Keratinocyte (primary cell): ENCODE data around the gene MED12L. TPM values are rescaled to one million over a fixed set of nuclear protein-coding genes. Genes with fewer than 3 reads are reported as not detected.

Experiments
- DNase-seq: peaks from one replicate; pipeline ENCODE4 v3.0.0-alpha.2; 2011; ENCODE audit warnings: low read depth, missing footprints, low spot score
- FAIRE-seq: peaks from 2 replicates; lab custom pipeline; 2011; peaks lifted over from hg19 to GRCh38; lab: Jason Lieb, UNC
- H2AFZ ChIP-seq: 2 replicates; pipeline ENCODE4 v1.6.0; 2012; ENCODE audit warnings: low read length, control low read depth, inconsistent platforms; ENCODE audit not compliant: control insufficient read depth
- H3K27ac ChIP-seq: 2 replicates; pipeline ENCODE4 v1.5.1; 2011; ENCODE audit warnings: low read length; ENCODE audit not compliant: control insufficient read depth, insufficient read depth
- H3K27me3 ChIP-seq: 3 replicates; pipeline ENCODE4 v1.6.0; 2011; ENCODE audit warnings: low read length; ENCODE audit not compliant: control insufficient read depth, insufficient read depth; ENCODE audit errors: extremely low read depth
- H3K36me3 ChIP-seq, 2 experiments: 2 replicates in 1 of 2; 3 replicates in 1 of 2; pipeline ENCODE4 v1.5.1; 2011; ENCODE audit warnings: low read length in 2 of 2, mild to moderate bottlenecking in 1 of 2; ENCODE audit not compliant: control insufficient read depth in 2 of 2, insufficient read depth in 2 of 2; ENCODE audit errors: extremely low read depth in 1 of 2
- H3K4me1 ChIP-seq: 3 replicates; pipeline ENCODE4 v1.5.1; 2011; ENCODE audit warnings: low read length; ENCODE audit not compliant: control insufficient read depth, insufficient read depth; ENCODE audit errors: extremely low read depth
- H3K4me2 ChIP-seq: 3 replicates; pipeline ENCODE4 v1.6.0; 2011; ENCODE audit warnings: low read depth, low read length; ENCODE audit not compliant: control insufficient read depth, insufficient read depth; ENCODE audit errors: extremely low read depth
- H3K4me3 ChIP-seq, 3 experiments: fragments of 200-600 bp in 1 of 3; sonication (generic) in 1 of 3; 2 replicates in 2 of 3; 3 replicates in 1 of 3; pipeline ENCODE4 v1.5.1; 2011 to 2016; ENCODE audit warnings: low read length in 3 of 3, mild to moderate bottlenecking in 3 of 3, control low read depth in 2 of 3, inconsistent platforms in 1 of 3, low read depth in 1 of 3, mixed read lengths in 1 of 3, mixed run types in 1 of 3, moderate library complexity in 1 of 3; ENCODE audit not compliant: control insufficient read depth in 2 of 3, insufficient read depth in 2 of 3; ENCODE audit errors: extremely low read depth in 1 of 3
- H3K79me2 ChIP-seq: 2 replicates; pipeline ENCODE4 v1.6.0; 2012; ENCODE audit warnings: low read length; ENCODE audit not compliant: control insufficient read depth, insufficient read depth
- H3K9ac ChIP-seq: 3 replicates; pipeline ENCODE4 v1.6.0; 2011; ENCODE audit warnings: low read length; ENCODE audit not compliant: control insufficient read depth, insufficient read depth; ENCODE audit errors: extremely low read depth
- H3K9me1 ChIP-seq: 3 replicates; pipeline ENCODE4 v1.6.0; 2011; ENCODE audit warnings: low read length; ENCODE audit not compliant: control insufficient read depth, insufficient read depth; ENCODE audit errors: extremely low read depth
- H3K9me3 ChIP-seq: 2 replicates; pipeline ENCODE4 v1.5.1; 2012; ENCODE audit warnings: low read depth, low read length; ENCODE audit not compliant: control insufficient read depth
- H4K20me1 ChIP-seq: 3 replicates; pipeline ENCODE4 v1.6.0; 2011; ENCODE audit warnings: low read length; ENCODE audit not compliant: control insufficient read depth, insufficient read depth; ENCODE audit errors: extremely low read depth
- EZH2 ChIP-seq: IDR thresholded peaks from one replicate; pipeline ENCODE4 v1.6.1; 2012; ENCODE audit warnings: inconsistent platforms, mild to moderate bottlenecking, low read length, moderate library complexity
- dilution Hi-C: fragments of 300-500 bp; cut with MboI; formaldehyde crosslinking; loops from one replicate; pipeline ENCODE4 v1.7.0; 2020; ENCODE audit warnings: low sequenced_read_pairs; ENCODE audit not compliant: extremely low pct_ligation_motif_present
- polyA plus RNA-seq, 5 experiments: library from polyadenylated mRNA; depleted of rRNA in 3 of 5; stranded (reverse) in 3 of 5; stranded (forward) in 1 of 5; unstranded in 1 of 5; fragments of >200 nt; gene quantifications; 1 replicate in 1 of 5; 2 replicates in 3 of 5; 3 replicates in 1 of 5; pipeline versions ENCODE4 v1.2.1 to v1.2.3, GENCODE V29; 2011 to 2012; ENCODE audit warnings: missing spikeins in 2 of 5, low read depth in 1 of 5, low replicate concordance in 1 of 5
- TF ChIP-seq, protein P1 (sequence below), 3 experiments: IDR thresholded peaks in 1 of 3; conservative IDR thresholded peaks in 1 of 3; optimal IDR thresholded peaks in 1 of 3; 2 replicates in 2 of 3; 3 replicates in 1 of 3; pipeline versions ENCODE3 to v1.5.1; 2011; ENCODE audit warnings: low read length in 3 of 3, mild to moderate bottlenecking in 3 of 3, moderate library complexity in 2 of 3, control low read depth in 1 of 3, inconsistent platforms in 1 of 3; ENCODE audit not compliant: insufficient read depth in 2 of 3; ENCODE audit errors: extremely low read depth in 1 of 3

Gene MED12L
- polyA plus RNA-seq, 1 donor (not counting 4 experiments of a cell fraction or from before 2014, with no cell fraction given): 0.04 TPM

DNA sequence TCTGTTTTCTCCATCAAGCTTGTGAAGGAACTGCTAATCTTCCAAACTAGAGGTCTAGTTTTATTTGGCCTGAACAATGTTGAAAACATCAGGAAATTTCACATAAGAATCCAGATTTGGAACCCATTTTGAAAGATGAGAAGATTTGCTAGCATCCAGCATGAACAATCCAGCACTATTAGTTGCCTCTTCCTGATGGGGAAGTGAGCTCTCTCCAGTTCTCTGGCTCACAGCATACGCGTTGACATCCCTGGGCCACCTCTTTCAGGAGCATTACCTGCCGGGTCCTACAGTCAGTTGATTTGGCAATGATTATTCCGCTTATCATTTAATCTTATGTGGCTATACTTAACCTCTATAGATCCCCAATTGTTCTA lies 220.3 kb downstream of the MED12L start:
- H3K9me3 ChIP-seq: no peaks in the 10 kb centered on the region
- H4K20me1 ChIP-seq: no peaks in the 10 kb centered on the region
- H3K9ac ChIP-seq: peak overlapping the region; percentile 79
- H3K4me2 ChIP-seq: peak overlapping the region; percentile 93
- dilution Hi-C loops: no loop called here
- H3K4me1 ChIP-seq: peaks cover 85% of the 10 kb centered on the region
- TF ChIP-seq, protein P1, sequence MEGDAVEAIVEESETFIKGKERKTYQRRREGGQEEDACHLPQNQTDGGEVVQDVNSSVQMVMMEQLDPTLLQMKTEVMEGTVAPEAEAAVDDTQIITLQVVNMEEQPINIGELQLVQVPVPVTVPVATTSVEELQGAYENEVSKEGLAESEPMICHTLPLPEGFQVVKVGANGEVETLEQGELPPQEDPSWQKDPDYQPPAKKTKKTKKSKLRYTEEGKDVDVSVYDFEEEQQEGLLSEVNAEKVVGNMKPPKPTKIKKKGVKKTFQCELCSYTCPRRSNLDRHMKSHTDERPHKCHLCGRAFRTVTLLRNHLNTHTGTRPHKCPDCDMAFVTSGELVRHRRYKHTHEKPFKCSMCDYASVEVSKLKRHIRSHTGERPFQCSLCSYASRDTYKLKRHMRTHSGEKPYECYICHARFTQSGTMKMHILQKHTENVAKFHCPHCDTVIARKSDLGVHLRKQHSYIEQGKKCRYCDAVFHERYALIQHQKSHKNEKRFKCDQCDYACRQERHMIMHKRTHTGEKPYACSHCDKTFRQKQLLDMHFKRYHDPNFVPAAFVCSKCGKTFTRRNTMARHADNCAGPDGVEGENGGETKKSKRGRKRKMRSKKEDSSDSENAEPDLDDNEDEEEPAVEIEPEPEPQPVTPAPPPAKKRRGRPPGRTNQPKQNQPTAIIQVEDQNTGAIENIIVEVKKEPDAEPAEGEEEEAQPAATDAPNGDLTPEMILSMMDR (optimal IDR thresholded peaks at IDR 0.05 in 1 of 3, IDR thresholded peaks at IDR 0.05 in 1 of 3, conservative IDR thresholded peaks at IDR 0.05 in 1 of 3; ENCODE audit: extremely low read depth in 1 of 3, insufficient read depth in 2 of 3, low read length in 3 of 3): no peak
- peak overlapping the region in 2 of 3 experiments; percentile 49 to 62 for H3K4me3 ChIP-seq
- H3K9me1 ChIP-seq: no peaks in the 10 kb centered on the region
- no peaks in the 10 kb centered on the region for H3K27me3 ChIP-seq
- H3K27ac ChIP-seq: peak overlapping the region; percentile 98
- peaks cover 6 to 14% of the 10 kb centered on the region in 2 experiments for H3K36me3 ChIP-seq
- H2AFZ ChIP-seq: no peak overlapping the region
- FAIRE-seq (no peak), DNase-seq (no peak)
- peaks cover 75% of the 10 kb centered on the region for H3K79me2 ChIP-seq

GRCh38 chr3:151306168-151306810 lies 220.8 kb downstream of the MED12L start:
- Histone ChIP-seq H2AFZ (no peak overlapping the region), H3K36me3 (peaks cover 6 to 16% of the 10 kb centered on the region in 2 experiments), H3K4me2 (peak overlapping the region; percentile 93), H3K9me1 (no peaks in the 10 kb centered on the region), H3K4me1 (peaks cover 85% of the 10 kb centered on the region), H3K27me3 (no peaks in the 10 kb centered on the region), H3K4me3 (peak overlapping the region in 2 of 3 experiments; percentile 49 to 62), H4K20me1 (no peaks in the 10 kb centered on the region), H3K9ac (peak overlapping the region; percentile 79), H3K79me2 (peaks cover 75% of the 10 kb centered on the region), H3K27ac (peak overlapping the region; percentile 98), H3K9me3 (no peaks in the 10 kb centered on the region)
- TF ChIP-seq, protein P1 (optimal IDR thresholded peaks at IDR 0.05 in 1 of 3, IDR thresholded peaks at IDR 0.05 in 1 of 3, conservative IDR thresholded peaks at IDR 0.05 in 1 of 3; ENCODE audit: extremely low read depth in 1 of 3, insufficient read depth in 2 of 3, low read length in 3 of 3): no peak
- TF ChIP-seq EZH2: no peak
- FAIRE-seq (no peak), DNase-seq (no peak)
- dilution Hi-C loops: no loop called here
